ENCODE measurements around the gene CORO1A.

DNA sequence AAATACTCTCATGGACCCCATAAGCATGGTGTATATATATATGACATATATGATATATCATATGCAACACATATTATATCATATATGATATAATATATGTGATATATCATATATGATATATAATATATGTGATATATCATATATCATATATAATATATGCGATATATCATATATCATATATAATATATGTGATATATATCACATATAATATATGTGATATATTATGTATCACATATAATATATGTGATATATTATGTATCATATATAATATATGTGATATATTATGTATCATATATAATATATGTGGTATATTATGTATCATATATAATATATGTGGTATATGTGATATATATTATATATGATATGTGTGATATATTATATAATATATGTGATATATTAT lies 38.5 kb upstream of the CORO1A start:
- TF ChIP-seq, protein P1, sequence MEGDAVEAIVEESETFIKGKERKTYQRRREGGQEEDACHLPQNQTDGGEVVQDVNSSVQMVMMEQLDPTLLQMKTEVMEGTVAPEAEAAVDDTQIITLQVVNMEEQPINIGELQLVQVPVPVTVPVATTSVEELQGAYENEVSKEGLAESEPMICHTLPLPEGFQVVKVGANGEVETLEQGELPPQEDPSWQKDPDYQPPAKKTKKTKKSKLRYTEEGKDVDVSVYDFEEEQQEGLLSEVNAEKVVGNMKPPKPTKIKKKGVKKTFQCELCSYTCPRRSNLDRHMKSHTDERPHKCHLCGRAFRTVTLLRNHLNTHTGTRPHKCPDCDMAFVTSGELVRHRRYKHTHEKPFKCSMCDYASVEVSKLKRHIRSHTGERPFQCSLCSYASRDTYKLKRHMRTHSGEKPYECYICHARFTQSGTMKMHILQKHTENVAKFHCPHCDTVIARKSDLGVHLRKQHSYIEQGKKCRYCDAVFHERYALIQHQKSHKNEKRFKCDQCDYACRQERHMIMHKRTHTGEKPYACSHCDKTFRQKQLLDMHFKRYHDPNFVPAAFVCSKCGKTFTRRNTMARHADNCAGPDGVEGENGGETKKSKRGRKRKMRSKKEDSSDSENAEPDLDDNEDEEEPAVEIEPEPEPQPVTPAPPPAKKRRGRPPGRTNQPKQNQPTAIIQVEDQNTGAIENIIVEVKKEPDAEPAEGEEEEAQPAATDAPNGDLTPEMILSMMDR (IDR thresholded peaks at IDR 0.05) = no peak
- no peak for TF ChIP-seq POLR2A (IDR thresholded peaks at IDR 0.05)
